ENCODE measurements around the gene SZT2. TPM values are rescaled to one million over a fixed set of nuclear protein-coding genes. Genes with fewer than 3 reads are reported as not detected.

Gene SZT2
- total and polyA plus RNA-seq, 2 of the 13 experiments (the other 11 are each of a cell fraction or from before 2014, with no cell fraction given): 8.0 to 8.8 TPM

GRCh38 chr1:43358746-43359693 is 30.7 kb upstream of the SZT2 start, which contains the start of gene CDC20 (continued):
- TF ChIP-seq KDM2A (CRISPR knock-in tag; IDR thresholded peaks at IDR 0.05; ENCODE audit: borderline replicate concordance, low read depth) (peak; percentile 80; the same call in 1 of the 2 replicates), ZNF572 (CRISPR knock-in tag; IDR thresholded peaks at IDR 0.05) (no peak), ZNF44 (CRISPR knock-in tag; IDR thresholded peaks at IDR 0.05) (no peak), ZNF225 (CRISPR knock-in tag; IDR thresholded peaks at IDR 0.05) (no peak), ZNF737 (CRISPR knock-in tag; IDR thresholded peaks at IDR 0.05; ENCODE audit: borderline replicate concordance) (no peak), ZNF350 (CRISPR knock-in tag; IDR thresholded peaks at IDR 0.05; ENCODE audit: borderline replicate concordance, low read depth) (peak; percentile 57; the same call in 1 of the 2 replicates), ZNF883 (CRISPR knock-in tag; IDR thresholded peaks at IDR 0.05; ENCODE audit: not compliant biosample characterization) (no peak), ETS1 (CRISPR knock-in tag; IDR thresholded peaks at IDR 0.05) (0 out of 2 replicates have a peak, but pooled peaks have one; percentile 15), ZNF740 (CRISPR knock-in tag; IDR thresholded peaks at IDR 0.05) (no peak), ZFX (CRISPR knock-in tag; IDR thresholded peaks at IDR 0.05; ENCODE audit: low read depth) (peak; percentile 49; the same call in 1 of the 2 replicates), ZFP36L2 (CRISPR knock-in tag; IDR thresholded peaks at IDR 0.05) (no peak), KAT8 (CRISPR knock-in tag; IDR thresholded peaks at IDR 0.05) (peak; percentile 53; the same call in 1 of the 2 replicates), CBX2 (IDR thresholded peaks at IDR 0.05; ENCODE audit: low read depth, low read length) (no peak), CBX2 (CRISPR knock-in tag; IDR thresholded peaks at IDR 0.05; ENCODE audit: low read depth) (no peak), GZF1 (CRISPR knock-in tag; IDR thresholded peaks at IDR 0.05) (no peak), ZNF354B (CRISPR knock-in tag; IDR thresholded peaks at IDR 0.05) (peak; percentile 95; the same call in 1 of the 2 replicates), ZNF761 (CRISPR knock-in tag; conservative IDR thresholded peaks at IDR 0.05) (no peak), PCBP2 (optimal IDR thresholded peaks at IDR 0.05; ENCODE audit: low read depth, low read length, poor library complexity, severe bottlenecking) (no peak), KMT2B (CRISPR knock-in tag; IDR thresholded peaks at IDR 0.05) (0 out of 2 replicates have a peak, but pooled peaks have one; percentile 33), ZC3H4 (CRISPR knock-in tag; IDR thresholded peaks at IDR 0.05; ENCODE audit: borderline replicate concordance) (no peak), ZSCAN22 (CRISPR knock-in tag; IDR thresholded peaks at IDR 0.05) (no peak), GMEB1 (CRISPR knock-in tag; IDR thresholded peaks at IDR 0.05; ENCODE audit: borderline replicate concordance) (peak; percentile 49), SRY (CRISPR knock-in tag; IDR thresholded peaks at IDR 0.05) (no peak; the same call in 1 of the 2 replicates), TRAFD1 (CRISPR knock-in tag; IDR thresholded peaks at IDR 0.05; ENCODE audit: borderline replicate concordance) (no peak), ZNF549 (CRISPR knock-in tag; IDR thresholded peaks at IDR 0.05) (no peak), STAG1 (CRISPR knock-in tag; IDR thresholded peaks at IDR 0.05) (no peak)
